Fibroblast of pulmonary artery (primary cell): ENCODE results near the gene PRRT3.
"Not testable (repeated sequence)": the region's sequence is repeated elsewhere in the genome, so short reads cannot be mapped to it uniquely, and the experiment has no call there.

ENCODE experiments used
- DNase-seq: peaks from one replicate; pipeline ENCODE4 v3.0.0-alpha.2; 2010; ENCODE audit warnings: low read depth
- H3K4me3 ChIP-seq: replicated peaks from 2 replicates; pipeline ENCODE4 v1.5.1; 2011; ENCODE audit warnings: low read depth, mild to moderate bottlenecking, control low read depth, low read length, moderate library complexity
- TF ChIP-seq, protein P1 (sequence below): IDR thresholded peaks from 2 replicates; pipeline ENCODE4 v1.5.1; 2011; ENCODE audit warnings: mild to moderate bottlenecking, control low read depth, low read length, inconsistent platforms; ENCODE audit errors: missing control alignments

PRRT3 gene

DNA sequence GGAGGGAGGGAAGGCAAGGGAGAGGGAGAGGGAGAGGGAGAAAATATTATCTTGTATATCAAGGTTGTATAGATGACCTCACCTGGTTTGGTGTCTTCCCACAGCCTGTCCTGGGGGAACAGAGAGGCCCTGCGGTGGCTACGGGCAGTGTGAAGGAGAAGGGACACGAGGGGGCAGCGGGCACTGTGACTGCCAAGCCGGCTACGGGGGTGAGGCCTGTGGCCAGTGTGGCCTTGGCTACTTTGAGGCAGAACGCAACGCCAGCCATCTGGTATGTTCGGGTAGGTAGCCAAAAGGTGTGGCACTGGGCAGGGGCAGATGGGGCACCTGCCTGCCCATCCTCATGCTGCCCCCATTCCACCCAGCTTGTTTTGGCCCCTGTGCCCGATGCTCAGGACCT is 11.5 kb downstream of the PRRT3 start:
- DNase-seq, result no peak
- H3K4me3 ChIP-seq, result no peak overlapping the region
- TF ChIP-seq, protein P1, sequence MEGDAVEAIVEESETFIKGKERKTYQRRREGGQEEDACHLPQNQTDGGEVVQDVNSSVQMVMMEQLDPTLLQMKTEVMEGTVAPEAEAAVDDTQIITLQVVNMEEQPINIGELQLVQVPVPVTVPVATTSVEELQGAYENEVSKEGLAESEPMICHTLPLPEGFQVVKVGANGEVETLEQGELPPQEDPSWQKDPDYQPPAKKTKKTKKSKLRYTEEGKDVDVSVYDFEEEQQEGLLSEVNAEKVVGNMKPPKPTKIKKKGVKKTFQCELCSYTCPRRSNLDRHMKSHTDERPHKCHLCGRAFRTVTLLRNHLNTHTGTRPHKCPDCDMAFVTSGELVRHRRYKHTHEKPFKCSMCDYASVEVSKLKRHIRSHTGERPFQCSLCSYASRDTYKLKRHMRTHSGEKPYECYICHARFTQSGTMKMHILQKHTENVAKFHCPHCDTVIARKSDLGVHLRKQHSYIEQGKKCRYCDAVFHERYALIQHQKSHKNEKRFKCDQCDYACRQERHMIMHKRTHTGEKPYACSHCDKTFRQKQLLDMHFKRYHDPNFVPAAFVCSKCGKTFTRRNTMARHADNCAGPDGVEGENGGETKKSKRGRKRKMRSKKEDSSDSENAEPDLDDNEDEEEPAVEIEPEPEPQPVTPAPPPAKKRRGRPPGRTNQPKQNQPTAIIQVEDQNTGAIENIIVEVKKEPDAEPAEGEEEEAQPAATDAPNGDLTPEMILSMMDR, result no peak

DNA sequence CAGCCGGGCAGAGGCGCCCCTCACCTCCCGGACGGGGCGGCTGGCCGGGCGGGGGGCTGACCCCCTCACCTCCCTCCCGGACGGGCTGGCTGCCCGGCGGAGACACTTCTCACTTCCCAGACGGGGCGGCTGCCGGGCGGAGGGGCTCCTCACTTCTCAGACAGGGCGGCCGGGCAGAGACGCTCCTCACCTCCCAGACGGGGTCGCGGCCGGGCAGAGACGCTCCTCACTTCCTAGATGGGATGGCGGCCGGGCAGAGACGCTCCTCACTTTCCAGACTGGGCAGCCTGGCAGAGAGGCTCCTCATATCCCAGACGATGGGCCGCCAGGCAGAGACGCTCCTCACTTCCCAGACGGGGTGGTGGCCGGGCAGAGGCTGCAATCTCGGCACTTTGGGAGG is 12.3 kb downstream of the PRRT3 start:
- not testable (repeated sequence) for DNase-seq, H3K4me3 ChIP-seq

DNA sequence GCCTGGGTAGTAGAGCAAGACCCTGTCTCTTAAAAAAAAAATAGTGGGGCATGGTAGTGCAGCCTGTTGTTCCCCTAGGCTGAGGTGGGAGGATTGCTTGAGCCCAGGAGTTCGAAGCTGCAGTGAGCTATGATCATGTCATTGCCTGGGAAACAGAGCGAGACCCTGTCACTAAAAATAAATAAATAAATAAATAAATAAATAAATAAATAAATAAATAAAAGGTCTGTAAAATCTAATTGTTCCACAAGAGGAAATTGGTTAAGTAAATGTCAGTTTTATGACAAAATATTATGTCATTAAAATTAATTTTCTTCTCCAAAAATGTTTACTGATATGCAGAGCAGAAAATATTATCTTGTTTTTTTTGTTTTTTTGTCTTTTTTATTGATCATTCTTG is 13.2 kb downstream of the PRRT3 start:
- DNase-seq, result no peak
- H3K4me3 ChIP-seq, result no peak overlapping the region
- TF ChIP-seq, protein P1, result no peak

DNA sequence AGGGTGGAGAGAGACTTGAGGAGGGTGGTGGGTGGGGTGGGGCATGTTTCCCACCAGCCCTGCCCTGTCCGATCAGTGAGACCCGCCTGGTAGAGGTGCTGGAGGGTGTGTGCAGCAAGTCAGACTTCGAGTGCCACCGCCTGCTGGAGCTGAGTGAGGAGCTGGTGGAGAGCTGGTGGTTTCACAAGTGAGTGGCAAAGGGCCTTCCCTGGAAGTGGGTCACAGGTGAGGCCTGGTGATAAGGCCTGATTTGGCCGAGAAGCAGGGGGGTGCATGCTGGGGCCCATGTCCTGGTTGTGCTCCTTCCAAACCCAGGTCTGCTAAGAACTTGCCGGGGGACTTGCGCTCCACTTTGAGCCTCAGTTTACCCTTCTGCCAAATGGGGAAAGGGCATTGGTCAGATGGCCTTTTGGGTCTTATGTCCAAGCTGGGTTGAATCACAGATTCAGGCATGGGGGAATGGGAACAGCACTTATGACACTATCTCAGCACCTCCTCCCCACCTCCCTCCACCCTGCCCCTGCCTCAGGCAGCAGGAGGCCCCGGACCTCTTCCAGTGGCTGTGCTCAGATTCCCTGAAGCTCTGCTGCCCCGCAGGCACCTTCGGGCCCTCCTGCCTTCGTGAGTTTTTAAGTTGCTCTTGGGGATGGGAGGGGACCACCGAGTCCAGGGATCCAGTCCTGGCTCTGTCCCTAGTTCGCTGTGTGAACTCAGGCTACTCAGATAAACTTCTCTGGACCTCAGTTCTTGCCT is 14.5 kb downstream of the PRRT3 start:
- H3K4me3 ChIP-seq, result no peak overlapping the region
- no peak for DNase-seq
- TF ChIP-seq, protein P1, result no peak

DNA sequence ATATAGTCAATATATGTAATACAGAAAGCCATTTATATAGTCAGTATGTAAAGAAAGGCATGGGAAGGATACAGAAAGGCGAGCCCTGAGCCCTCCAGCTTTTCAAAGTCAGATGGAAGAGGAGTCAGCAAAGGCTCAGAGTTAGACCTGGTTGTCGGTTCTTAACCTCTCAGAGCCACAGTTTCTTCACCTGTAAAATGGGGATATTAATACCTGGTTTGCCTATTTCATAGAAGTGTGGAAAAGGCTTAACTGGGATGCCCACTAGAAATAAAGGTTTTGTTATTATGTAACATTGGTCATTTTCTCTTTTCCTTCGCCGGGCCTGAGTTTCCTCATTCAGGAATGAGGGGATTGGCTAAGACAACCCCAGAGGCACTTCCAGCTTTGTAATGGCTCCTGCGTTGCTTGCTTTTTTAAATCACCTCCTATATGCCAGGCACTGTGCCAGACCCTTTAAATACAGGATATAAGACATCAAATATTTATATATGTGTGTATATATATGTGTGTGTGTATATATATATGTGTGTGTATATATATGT is 16.2 kb downstream of the PRRT3 start:
- DNase-seq, result no peak
- H3K4me3 ChIP-seq, result no peak overlapping the region
- TF ChIP-seq, protein P1, result no peak

DNA sequence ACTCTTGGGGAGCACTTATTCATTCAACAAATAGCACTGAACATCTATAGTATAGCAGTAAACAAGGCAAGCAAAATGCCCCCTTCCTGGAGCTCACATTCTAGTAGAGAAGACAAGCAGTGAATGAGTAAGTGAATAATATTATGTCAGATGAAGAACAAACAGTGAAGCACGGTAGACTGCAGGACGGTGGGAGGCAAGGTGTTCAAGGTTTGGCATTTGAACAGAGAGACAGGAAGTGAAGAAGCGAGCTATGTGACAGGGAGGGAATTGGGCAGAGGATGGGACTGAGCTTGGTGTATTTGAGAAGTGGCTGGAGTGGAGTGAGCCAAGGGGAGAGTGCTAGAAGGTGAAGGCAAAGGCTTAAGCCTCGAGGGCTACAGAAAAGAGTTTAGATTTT is 17.2 kb downstream of the PRRT3 start:
- TF ChIP-seq, protein P1, result no peak
- no peak overlapping the region for H3K4me3 ChIP-seq
- no peak for DNase-seq

DNA sequence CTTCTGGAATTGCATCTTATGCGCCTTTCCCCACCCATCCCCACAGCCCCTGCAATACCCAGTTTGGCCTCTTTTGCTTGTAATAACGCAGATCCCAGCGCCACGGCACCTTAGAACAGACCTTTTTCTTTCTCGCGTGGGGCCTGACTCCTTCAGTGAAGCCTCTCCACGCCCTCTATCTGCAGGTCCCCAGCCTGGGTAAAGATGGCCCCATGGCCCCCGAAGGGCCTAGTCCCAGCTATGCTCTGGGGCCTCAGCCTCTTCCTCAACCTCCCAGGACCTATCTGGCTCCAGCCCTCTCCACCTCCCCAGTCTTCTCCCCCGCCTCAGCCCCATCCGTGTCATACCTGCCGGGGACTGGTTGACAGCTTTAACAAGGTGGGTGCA is 18.0 kb downstream of the PRRT3 start:
- DNase-seq, result no peak
- TF ChIP-seq, protein P1, result peak; percentile 14
- peak overlapping the region; percentile 76 for H3K4me3 ChIP-seq
